GM10248 (cell line): Measurements from ENCODE around the gene ZCCHC24.

ENCODE experiments used
- CTCF ChIA-PET: fragments of 300-600 bp; sonication (Branson Sonifier 250); formaldehyde crosslinking; extraction: SDS; loops from one replicate; lab custom pipeline; 2021; ENCODE audit warnings: antibody characterized with exemption; lab: Yijun Ruan, JAX
- POLR2A ChIA-PET: fragments of 350-650 bp; sonication (Branson Sonifier 250); formaldehyde crosslinking; extraction: SDS; loops from one replicate; lab custom pipeline; 2020; ENCODE audit warnings: antibody characterized with exemption; lab: Yijun Ruan, JAX
- DNase-seq: peaks from one replicate; pipeline ENCODE4 v3.0.0; 2012; ENCODE audit errors: extremely low spot score
- TF ChIP-seq, protein P1 (sequence below): IDR thresholded peaks from 2 replicates; pipeline ENCODE4 v1.5.1; 2012; ENCODE audit warnings: mild to moderate bottlenecking, low read depth; ENCODE audit errors: extremely low read depth, missing control alignments, control extremely low read depth

ZCCHC24 gene

DNA sequence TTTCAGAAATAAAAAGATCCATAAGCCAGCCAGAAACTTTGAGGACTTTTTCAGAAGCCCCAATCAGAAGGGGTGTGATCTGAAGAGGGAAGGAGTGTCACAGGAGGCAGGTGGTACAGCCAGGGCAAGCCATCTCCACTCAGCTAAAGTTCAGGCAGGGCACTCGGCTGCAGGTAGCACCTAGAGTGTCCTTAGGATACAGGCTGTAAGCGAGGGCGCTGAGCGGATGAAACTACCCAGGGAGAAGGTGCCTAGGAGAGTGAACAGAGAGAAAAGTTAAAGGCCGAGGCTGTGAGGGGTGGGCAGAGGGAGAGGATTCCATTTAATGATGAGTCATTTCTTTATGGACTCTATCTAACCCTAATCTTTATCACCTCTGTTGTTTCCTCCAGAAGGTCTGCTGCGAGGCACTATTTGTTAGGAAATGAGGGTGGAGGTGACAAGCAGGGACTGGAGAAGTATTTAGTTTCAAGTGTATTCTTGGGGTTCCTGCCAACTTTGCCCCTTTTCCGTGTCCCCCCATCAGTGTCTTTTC lies 29.8 kb upstream of the ZCCHC24 start:
- no peak for DNase-seq
- POLR2A ChIA-PET, result no interaction called here
- TF ChIP-seq, protein P1, sequence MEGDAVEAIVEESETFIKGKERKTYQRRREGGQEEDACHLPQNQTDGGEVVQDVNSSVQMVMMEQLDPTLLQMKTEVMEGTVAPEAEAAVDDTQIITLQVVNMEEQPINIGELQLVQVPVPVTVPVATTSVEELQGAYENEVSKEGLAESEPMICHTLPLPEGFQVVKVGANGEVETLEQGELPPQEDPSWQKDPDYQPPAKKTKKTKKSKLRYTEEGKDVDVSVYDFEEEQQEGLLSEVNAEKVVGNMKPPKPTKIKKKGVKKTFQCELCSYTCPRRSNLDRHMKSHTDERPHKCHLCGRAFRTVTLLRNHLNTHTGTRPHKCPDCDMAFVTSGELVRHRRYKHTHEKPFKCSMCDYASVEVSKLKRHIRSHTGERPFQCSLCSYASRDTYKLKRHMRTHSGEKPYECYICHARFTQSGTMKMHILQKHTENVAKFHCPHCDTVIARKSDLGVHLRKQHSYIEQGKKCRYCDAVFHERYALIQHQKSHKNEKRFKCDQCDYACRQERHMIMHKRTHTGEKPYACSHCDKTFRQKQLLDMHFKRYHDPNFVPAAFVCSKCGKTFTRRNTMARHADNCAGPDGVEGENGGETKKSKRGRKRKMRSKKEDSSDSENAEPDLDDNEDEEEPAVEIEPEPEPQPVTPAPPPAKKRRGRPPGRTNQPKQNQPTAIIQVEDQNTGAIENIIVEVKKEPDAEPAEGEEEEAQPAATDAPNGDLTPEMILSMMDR, result no peak
- CTCF ChIA-PET, result interaction anchor here (1.1 to 3.1 kb wide), 4 partner anchors 7 to 101 kb away, joined by 5 to 25 read pairs (median 10); no protein-coding TSS in a partner anchor

DNA sequence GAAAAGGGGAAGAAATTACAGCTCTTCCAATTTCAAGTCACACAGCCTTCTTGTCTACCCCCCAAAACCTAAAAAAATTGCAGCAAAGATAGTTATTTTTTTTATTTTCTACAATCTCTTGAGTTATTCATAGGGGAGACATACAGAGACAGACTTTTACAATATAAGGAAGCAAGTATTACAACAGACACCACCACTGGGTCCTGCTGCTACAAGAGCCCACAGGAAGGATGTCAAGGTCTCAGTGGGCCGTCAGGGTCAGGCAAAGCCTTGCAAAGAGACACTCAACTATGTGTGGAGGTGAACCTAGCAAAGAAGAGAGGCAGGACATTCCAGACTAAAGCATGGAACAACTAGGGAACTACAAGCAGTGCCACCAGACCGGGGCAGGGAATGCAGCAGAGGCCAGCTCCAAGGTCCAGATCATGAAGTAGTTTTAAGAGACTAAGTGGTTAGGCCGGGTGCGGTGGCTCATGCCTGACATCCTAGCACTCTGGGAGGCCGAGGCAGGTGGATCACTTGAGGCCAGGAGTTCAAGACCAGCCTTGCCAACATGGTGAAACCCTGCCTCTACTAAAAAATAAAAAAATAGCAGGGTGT lies 28.2 kb upstream of the ZCCHC24 start:
- DNase-seq, result no peak
- POLR2A ChIA-PET, result no interaction called here
- TF ChIP-seq, protein P1, result no peak
- CTCF ChIA-PET, result interaction anchor here (1.2 to 1.3 kb wide), 2 partner anchors 11 to 15 kb away, joined by 3 to 8 read pairs; no protein-coding TSS in a partner anchor

DNA sequence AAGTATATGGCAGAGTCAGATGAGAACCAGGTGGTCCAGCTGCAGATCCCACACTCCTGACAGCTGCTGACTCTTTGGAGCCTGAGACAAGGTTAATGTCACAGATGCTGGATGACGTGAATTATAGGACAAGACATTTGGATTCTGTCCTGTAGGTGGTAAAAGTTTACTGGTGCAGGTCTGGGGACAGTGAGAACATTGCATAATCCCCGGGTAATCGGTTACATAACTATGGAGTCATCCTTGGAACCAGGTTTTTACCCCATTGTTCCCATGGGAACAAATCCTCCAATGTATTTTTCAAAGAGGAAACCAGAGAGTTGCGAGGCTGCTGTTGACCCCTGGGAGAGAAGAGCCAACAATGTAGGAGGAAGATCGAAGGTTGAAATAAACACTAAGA lies 27.5 kb upstream of the ZCCHC24 start:
- DNase-seq, result no peak
- TF ChIP-seq, protein P1, result no peak

DNA sequence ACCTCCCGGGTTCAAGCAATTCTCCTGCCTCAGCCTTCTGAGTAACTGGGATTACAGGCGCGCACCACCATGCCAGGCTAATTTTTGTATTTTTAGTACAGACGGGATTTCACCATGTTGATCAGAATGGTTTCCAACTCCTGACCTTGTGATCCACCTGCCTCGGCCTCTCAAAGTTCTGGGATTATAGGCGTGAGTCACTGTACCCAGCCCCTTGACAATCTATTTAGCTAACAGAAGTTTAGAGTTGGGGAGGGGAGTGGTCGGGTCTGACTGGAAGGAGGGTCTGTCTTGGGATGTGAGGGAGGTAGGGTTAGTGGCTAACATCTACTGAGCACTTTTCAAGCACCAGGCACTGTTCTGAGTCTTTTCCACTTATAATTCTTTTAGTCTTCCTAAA lies 27.0 kb upstream of the ZCCHC24 start:
- ChIA-PET POLR2A (interaction anchor here (0.6 kb wide), 1 partner anchor 271 kb away, joined by 4 read pairs; no protein-coding TSS in a partner anchor), CTCF (interaction anchor here (1.3 to 6.8 kb wide), 3 partner anchors 72 to 98 kb away, joined by 3 to 64 read pairs (median 7); no protein-coding TSS in a partner anchor)
- DNase-seq, result no peak
- TF ChIP-seq, protein P1, result no peak

More for the DNA sequence above, 27.5 kb upstream of the ZCCHC24 start:
- POLR2A ChIA-PET, result interaction anchor here (0.6 kb wide), 1 partner anchor 271 kb away, joined by 4 read pairs; no protein-coding TSS in a partner anchor
- CTCF ChIA-PET, result no interaction called here

DNA sequence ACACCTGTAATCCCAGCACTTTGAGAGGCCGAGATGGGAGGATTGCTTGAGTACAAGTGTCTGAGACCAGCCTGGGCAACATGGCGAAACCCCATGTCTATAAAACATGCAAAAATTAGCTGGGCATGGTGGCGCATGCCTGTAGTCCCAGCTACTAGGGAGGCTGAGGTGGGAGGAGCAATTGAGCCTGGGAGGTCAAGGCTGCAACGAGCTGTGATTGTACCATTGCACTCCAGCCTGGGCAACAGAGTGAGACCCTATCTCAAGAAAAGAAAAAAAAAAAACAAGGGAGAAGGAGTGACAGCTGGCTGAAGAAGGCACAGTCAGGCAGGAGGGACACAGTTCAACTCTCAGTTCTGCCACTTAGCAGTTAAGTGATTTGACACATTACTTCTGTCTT lies 26.4 kb upstream of the ZCCHC24 start:
- ChIA-PET POLR2A (no interaction called here), CTCF (interaction anchor here (1.3 to 6.8 kb wide), 5 partner anchors 16 to 98 kb away, joined by 3 to 64 read pairs (median 6); no protein-coding TSS in a partner anchor)
- no peak for DNase-seq
- TF ChIP-seq, protein P1, result no peak

DNA sequence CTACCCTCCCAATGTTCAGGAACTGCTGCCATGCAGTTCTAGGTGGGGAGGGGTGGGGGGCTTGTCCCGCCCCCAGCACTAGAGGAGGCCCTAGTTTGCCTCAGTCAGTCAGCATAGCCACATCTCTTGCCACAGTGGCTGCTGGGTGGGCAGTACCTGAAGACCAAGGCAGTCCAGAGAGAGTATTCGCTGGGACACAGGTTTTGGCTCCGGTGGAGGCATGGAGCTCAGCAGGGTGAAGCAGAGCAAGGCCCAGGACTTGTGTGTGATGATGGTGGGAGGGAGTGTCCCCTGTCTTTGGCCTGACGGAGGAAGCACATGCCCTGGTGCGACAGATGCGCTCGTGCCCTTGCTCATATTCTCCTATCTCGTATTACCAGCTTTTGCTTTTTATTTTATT lies 24.7 kb upstream of the ZCCHC24 start:
- no peak for DNase-seq
- POLR2A ChIA-PET, result no interaction called here
- CTCF ChIA-PET, result interaction anchor here (1.6 to 6.8 kb wide), 6 partner anchors 10 to 96 kb away, joined by 5 to 64 read pairs (median 12); no protein-coding TSS in a partner anchor
- TF ChIP-seq, protein P1, result no peak
